GM18526 (cell line): Measurements from ENCODE around the gene GSTCD.
A peak's percentile ranks its signal among the peaks of the same experiment; 100 is the strongest.

Source experiments
- POLR2A ChIP-seq: IDR thresholded peaks from 3 replicates; pipeline ENCODE4 v1.6.1; 2011; ENCODE audit not compliant: insufficient read length; ENCODE audit errors: extremely low read depth

Gene GSTCD

DNA sequence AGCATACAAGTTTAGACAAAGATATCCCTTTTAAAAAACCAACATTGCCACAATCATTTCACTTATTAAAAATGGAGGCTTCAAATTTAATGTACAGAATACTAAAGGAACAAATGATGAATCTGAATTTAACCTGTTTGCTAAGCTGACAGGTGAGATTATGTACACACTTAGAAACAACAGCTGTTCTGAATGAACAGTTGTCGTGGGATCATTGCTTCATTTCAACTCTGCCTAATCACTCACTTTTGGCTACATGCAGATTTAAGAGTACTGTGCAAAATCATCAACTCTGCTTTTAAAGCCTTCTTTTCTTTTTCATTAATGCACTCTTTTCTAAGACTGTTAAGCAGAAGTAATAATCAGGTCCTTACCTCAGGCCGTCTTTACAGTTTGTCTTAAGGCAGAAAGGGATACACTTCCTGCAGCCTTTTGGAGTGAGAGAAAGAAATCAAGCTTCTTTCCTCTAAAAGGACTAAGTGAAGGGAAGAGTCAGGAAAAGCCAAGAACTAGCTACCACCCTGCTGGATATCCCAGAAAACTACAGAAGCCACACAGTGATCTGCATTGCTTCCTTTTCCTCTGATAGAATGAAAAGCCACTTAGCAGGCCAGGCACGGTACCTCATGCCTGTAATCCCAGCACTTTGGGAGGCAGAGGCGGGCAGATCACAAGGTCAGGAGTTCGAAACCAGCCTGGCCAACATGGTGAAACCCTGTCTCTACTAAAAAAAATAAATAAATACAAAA is 132.0 kb downstream of the GSTCD start:
- no peak for TF ChIP-seq POLR2A

GRCh38 chr4:105843941-105844340 is 135.4 kb downstream of the GSTCD start:
- TF ChIP-seq POLR2A, result no peak

DNA sequence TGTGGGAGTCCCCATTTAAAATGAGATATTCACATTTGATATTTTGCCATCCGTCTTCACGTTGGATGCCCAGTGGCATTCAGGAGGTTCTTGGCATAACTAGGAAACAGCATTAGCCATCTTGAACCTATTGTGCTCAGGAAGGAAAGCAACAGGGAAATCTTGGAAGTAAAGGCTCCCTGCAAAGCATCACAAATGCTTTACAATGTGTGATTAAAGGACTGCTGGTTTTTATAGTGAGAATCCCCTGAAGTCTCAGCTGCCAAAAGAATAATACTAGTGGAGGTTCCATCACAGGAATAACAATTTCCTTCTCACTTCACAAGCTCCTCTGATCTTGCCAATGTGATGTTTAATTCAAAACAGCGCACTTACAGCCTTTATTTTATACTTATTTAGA is 137.0 kb downstream of the GSTCD start:
- TF ChIP-seq POLR2A, result no peak

GRCh38 chr4:105851196-105851595 is 142.6 kb downstream of the GSTCD start:
- no peak for TF ChIP-seq POLR2A

GRCh38 chr4:105858466-105859040 is 150.0 kb downstream of the GSTCD start:
- TF ChIP-seq POLR2A, result no peak

DNA sequence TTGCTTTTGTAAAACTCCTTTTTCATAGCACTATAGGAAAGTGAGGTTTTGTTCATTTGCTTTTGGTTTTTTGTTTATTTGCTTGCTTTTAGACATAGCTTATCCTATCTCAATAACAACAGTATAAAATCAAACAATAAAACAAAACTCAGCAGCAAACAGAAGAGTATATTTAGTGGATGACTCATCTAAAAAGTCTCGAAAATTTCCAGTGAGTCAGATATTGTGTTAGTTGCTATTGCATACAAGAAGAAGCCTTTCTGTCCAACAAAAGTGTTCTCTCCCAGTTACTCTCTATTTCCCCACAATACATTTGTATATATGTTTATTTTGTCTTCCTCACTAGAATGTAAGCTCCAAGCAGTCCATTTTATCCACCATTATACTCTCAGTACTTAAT is 150.6 kb downstream of the GSTCD start:
- TF ChIP-seq POLR2A, result no peak

DNA sequence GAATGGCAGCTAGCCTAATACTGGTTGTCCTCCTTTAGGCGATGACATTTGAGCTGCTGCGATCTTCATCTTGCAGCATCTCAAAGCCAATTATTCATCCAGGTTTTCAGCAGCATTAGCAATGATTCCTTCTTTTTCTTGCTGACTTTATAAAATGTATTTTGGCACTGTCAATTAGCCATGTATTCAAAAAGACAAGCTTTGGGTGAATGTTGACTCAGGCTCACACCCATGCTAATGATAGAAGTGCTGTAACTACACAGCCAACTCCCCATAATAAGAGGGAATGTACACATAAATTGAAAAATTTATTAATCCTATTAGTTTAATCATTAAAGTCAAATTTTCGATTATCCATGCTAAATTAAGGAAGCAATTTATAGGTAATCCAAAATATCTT is 162.4 kb downstream of the GSTCD start:
- no peak for TF ChIP-seq POLR2A

- TF ChIP-seq POLR2A, result no peak
Observed at GRCh38 chr4:105871997-105872396, 163.4 kb downstream of the GSTCD start.

- TF ChIP-seq POLR2A, result no peak
Observed at GRCh38 chr4:105875233-105875632, 166.6 kb downstream of the GSTCD start.

GRCh38 chr4:105878668-105879067 is 170.1 kb downstream of the GSTCD start:
- TF ChIP-seq POLR2A, result no peak

GRCh38 chr4:105887508-105887907 is 178.9 kb downstream of the GSTCD start:
- TF ChIP-seq POLR2A, result no peak

DNA sequence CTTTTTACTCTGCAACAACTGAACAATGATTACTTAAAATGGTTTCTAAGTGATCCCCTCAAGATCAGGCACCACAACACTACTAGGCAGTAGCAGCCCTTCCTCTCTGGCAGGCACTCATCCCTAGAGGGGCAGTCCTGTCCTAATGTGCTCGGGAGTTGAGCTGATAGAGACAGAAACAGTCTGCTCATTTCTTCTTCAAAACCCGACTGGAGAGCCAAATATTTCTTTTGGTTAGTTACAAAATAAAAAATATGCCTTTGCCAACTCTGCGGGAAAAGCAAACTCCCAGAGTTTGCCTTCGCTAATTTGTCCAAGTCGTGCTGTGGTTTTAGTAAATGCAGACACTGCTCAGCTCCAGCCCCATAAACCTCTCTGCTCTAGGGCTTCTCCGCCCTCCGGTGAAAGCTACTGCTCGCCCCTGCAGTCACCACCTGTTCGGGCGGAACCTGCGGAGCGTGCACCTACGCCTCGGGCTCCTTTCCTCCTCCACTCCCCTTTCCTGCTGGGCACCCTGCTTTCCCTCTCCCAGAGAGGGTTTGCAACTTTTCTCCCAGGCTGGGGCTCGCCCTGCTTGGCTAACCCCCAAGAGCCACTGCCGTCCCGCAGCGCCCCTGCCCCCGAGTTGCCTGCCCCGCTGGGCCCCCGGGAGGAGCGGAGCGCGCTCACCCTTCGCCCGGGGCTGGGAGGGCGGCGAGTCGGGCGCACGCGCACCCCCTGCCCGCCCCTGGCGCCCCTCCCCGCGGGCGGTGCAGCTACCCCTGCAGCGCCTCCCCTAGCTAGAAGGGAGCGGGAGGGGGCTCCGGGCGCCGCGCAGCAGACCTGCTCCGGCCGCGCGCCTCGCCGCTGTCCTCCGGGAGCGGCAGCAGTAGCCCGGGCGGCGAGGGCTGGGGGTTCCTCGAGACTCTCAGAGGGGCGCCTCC is 186.3 kb downstream of the GSTCD start, which contains the start of gene NPNT:
TSS of gene NPNT (plus strand) at position 812 of the 923 bp plus-strand sequence. CDS start 182 bp downstream, outside the sequence.
- TF ChIP-seq POLR2A, result peak; percentile 55

GRCh38 chr4:105895583-105896460 is 187.2 kb downstream of the GSTCD start:
- TF ChIP-seq POLR2A, result peak; percentile 8

DNA sequence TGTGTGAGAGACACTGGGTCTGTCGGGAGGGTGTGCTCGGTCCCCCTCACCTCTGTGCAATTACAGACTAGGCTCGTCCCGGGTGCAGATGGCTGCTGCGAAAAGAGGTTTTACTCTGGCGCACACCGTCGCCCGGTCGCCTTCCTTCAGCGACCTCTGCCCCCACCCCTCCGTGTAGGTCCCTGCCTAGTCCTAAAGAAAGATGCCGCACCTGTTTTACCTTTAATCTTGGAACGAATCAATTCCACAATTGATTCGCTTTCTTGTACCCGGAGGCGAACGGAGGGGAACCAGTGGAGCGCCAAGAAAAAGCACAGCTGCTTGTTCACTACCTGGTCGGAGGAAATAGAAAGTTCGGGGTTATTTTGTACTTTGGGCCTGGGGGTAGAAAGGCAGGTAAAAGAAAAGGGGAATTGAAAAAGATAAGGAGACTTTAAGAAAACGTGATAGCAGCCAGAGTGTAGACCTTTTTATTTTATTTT is 187.9 kb downstream of the GSTCD start:
- TF ChIP-seq POLR2A, result no peak
